Activated CD8-positive, alpha-beta T cell treated with anti-CD3 and anti-CD28 coated beads, Interleukin-2, amount 10 ng/mL, durations not matched to agents 7 days and 5 days (primary cell): Measurements from ENCODE around the gene RCCD1. TPM values are rescaled to one million over a fixed set of nuclear protein-coding genes. Genes with fewer than 3 reads are reported as not detected.

ENCODE experiments used
- ATAC-seq: fragments of 150-1000 bp; cut with Tn5 transposase; one replicate; pipeline ENCODE4 v1.10.0; 2021; ENCODE audit warnings: moderate library complexity
- CTCF ChIA-PET: fragments of 350-600 bp; sonication (Branson Sonifier 250); formaldehyde crosslinking; loops from one replicate; lab custom pipeline; 2021; ENCODE audit warnings: antibody characterized with exemption; lab: Charles Lee
- POLR2A ChIA-PET: fragments of 350-600 bp; sonication (Branson Sonifier 250); formaldehyde crosslinking; loops from one replicate; lab custom pipeline; 2021; ENCODE audit warnings: antibody characterized with exemption; lab: Charles Lee
- DNase-seq: peaks from one replicate; pipeline ENCODE4 v3.0.0-alpha.2; 2020
- H3K27ac Mint-ChIP-seq: one replicate; pipeline ENCODE4 v1.8.0; 2021; ENCODE audit warnings: mild to moderate bottlenecking, mixed read lengths
- H3K27me3 Mint-ChIP-seq: one replicate; pipeline ENCODE4 v1.8.0; 2021; ENCODE audit warnings: low read depth, mixed read lengths
- H3K36me3 Mint-ChIP-seq: one replicate; pipeline ENCODE4 v1.8.0; 2021; ENCODE audit warnings: low read depth, mixed read lengths
- H3K4me1 Mint-ChIP-seq: one replicate; pipeline ENCODE4 v1.8.0; 2021; ENCODE audit warnings: low read depth, mixed read lengths
- H3K4me3 Mint-ChIP-seq: one replicate; pipeline ENCODE4 v1.8.0; 2021; ENCODE audit warnings: mild to moderate bottlenecking, mixed read lengths
- H3K9me3 Mint-ChIP-seq: one replicate; pipeline ENCODE4 v1.8.0; 2022; ENCODE audit warnings: mixed read lengths; ENCODE audit not compliant: insufficient read depth
- total RNA-seq, 2 experiments: library from RNA; stranded (reverse); gene quantifications; one replicate each; pipeline ENCODE4 v1.2.3, GENCODE V29; 2021

The RCCD1 gene
- total RNA-seq, 2 experiments from 2014 or later, result 30.1 to 31.9 TPM

DNA sequence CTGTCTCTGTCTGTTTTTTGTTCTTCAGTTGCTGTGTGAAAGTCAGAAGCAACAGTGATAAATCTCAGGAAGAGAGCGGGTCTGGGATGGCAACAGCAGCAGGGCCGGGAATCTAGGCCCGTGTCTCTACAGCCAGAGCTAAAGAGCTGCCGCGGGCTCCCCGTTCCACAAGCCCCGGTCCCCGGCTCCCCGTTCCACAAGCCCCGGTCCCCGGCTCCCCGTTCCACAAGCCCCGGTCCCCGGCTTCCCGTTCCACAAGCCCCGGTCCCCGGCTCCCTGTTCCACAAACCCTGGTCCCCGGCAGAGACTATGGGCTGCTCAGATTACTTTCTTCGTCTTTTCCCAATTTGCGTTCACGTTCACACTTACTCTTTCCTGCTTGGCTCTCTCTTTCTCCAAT is 19.5 kb downstream of the RCCD1 start:
- no peak overlapping the region for H3K27ac Mint-ChIP-seq

DNA sequence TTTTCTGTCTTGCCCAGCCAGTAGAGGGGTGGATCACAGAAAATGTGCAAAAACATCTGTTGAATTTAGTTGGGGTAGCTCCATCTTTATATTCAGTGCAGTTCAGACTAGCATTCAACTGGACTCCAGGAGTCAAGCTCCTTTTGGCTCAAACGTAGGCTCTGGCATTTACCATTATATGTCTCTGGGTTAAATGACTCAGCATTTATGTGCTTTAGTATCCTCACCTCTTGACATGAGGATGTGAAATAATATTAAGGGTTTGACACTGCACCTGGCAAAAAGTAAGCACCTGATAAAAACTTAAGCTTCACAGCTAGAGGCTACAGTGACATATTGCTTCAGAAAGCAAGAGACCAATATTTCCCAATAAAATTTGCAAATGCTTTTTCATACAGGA is 24.9 kb downstream of the RCCD1 start:
- POLR2A ChIA-PET, result interaction anchor here (0.6 to 1.1 kb wide), 2 partner anchors 14 to 53 kb away, joined by 3 read pairs; no protein-coding TSS in a partner anchor
- Mint-ChIP-seq H3K27ac (peak overlapping the region; percentile 19), H3K9me3 (no peaks in the 10 kb centered on the region), H3K4me1 (peaks cover 18% of the 10 kb centered on the region), H3K27me3 (no peaks in the 10 kb centered on the region), H3K4me3 (no peak overlapping the region), H3K36me3 (peaks cover 82% of the 10 kb centered on the region)
- DNase-seq (no peak), ATAC-seq (no peak)
- CTCF ChIA-PET, result interaction anchor here (1.1 to 1.8 kb wide), 5 partner anchors 20 to 53 kb away, joined by 3 to 8 read pairs (median 4); partner anchors contain the start of genes HDDC3 and VPS33B

More for the DNA sequence above, 19.5 kb downstream of the RCCD1 start:
- no peaks in the 10 kb centered on the region for H3K27me3 Mint-ChIP-seq
- no peak for ATAC-seq
- ChIA-PET CTCF (no interaction called here), POLR2A (no interaction called here)
- no peaks in the 10 kb centered on the region for H3K4me1 Mint-ChIP-seq
- DNase-seq, result no peak
- no peaks in the 10 kb centered on the region for H3K9me3 Mint-ChIP-seq
- no peak overlapping the region for H3K4me3 Mint-ChIP-seq
- peaks cover 73% of the 10 kb centered on the region for H3K36me3 Mint-ChIP-seq

DNA sequence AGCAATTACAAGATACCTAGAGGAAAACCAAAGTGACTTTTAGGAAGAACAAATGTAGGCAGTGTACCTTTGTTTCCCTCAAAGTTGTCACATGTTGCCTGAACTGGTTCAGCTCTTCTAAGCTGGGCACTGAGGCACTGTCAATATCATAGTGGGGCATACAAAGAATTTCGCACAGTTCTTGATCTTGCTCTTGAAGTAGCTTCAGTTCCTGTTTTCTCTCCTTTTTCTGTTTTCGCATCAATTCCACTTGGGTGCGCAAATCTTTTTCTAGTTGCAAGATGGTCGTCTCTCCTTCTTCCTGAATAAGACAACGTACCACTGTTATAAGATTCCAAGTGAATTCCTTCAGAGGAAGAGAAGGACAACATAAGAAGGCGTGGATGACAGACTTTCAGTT is 27.0 kb downstream of the RCCD1 start:
- POLR2A ChIA-PET, result no interaction called here
- no peak overlapping the region for H3K4me3 Mint-ChIP-seq
- ATAC-seq (no peak), DNase-seq (no peak)
- CTCF ChIA-PET, result interaction anchor here (1.2 to 3.5 kb wide), 3 partner anchors 25 to 79 kb away, joined by 3 to 16 read pairs (median 3); partner anchors contain the start of genes MAN2A2 and UNC45A
- H3K27me3 Mint-ChIP-seq, result no peaks in the 10 kb centered on the region
- H3K27ac Mint-ChIP-seq, result peak overlapping the region; percentile 18
- H3K36me3 Mint-ChIP-seq, result peaks cover 74% of the 10 kb centered on the region
- H3K4me1 Mint-ChIP-seq, result peaks cover 22% of the 10 kb centered on the region
- no peaks in the 10 kb centered on the region for H3K9me3 Mint-ChIP-seq

DNA sequence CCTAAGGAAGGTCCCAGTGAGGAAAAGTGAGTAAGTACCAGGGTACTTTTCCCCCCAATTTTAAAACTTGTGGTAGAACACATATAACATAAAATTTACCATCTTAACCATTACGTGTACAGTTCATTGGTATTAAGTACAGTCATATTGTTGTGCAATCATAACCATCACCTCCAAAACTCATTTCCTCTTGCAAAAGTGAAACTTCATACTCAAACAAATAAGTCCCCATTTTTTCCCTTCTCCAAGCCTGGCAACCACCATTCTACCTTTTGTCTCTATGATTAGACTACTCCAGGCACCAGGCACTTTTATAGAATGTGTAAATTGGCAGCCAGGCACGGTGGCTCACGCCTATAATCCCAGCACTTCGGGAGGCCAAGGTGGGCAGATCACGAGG is 27.5 kb downstream of the RCCD1 start:
- Mint-ChIP-seq H3K4me3 (no peak overlapping the region), H3K9me3 (no peaks in the 10 kb centered on the region), H3K27me3 (no peaks in the 10 kb centered on the region), H3K27ac (peak overlapping the region; percentile 72), H3K4me1 (peaks cover 24% of the 10 kb centered on the region), H3K36me3 (peaks cover 72% of the 10 kb centered on the region)
- ChIA-PET CTCF (interaction anchor here (1.2 to 3.5 kb wide), 3 partner anchors 24 to 79 kb away, joined by 3 to 16 read pairs (median 4); partner anchors contain the start of gene MAN2A2), POLR2A (no interaction called here)
- DNase-seq (no peak), ATAC-seq (no peak)

DNA sequence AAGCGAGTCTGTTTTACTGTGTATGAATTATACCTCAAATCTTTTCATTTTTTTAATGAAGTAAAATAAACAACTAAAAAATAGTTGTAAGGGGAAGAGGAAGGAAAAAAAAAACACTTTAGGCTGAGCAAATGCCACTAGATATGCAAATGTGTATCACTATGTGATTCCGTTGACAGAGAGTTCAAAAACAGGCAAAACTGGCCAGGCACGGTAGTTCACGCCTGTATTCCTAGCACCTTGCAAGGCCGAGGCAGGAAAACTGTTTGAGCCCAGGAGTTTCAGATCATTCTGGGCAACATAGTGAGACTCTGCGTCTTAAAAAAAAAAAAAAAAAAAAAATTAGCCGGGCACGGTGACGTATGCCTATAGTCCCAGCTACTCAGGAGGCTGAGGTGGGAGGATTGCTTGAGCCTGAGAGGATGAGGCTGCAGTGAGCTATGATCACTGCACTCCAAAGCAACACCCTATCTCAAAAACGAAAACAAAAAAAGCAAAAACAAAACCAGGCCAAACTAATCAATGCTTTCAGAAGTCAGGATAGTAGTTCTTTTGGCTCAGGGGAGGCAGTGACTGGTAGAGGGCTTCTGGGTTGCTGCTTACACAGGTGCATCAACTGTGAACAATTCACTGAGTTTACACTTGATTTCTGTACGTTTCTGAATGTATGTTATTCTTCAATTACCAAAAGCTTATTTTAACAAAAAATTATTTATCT is 32.3 kb downstream of the RCCD1 start:
- no peak for DNase-seq
- Mint-ChIP-seq H3K9me3 (no peaks in the 10 kb centered on the region), H3K4me1 (peaks cover 50% of the 10 kb centered on the region), H3K4me3 (no peak overlapping the region), H3K27me3 (no peaks in the 10 kb centered on the region), H3K27ac (no peak overlapping the region), H3K36me3 (peaks cover 43% of the 10 kb centered on the region)
- CTCF ChIA-PET, result interaction anchor here (0.7 to 3.2 kb wide), 6 partner anchors 28 to 157 kb away, joined by 3 to 12 read pairs (median 4); partner anchors contain the start of genes HDDC3 and UNC45A
- POLR2A ChIA-PET, result interaction anchor here (1.1 kb wide), 1 partner anchor 32 kb away, joined by 3 read pairs; the partner anchor contains the start of gene RCCD1
- ATAC-seq, result no peak

DNA sequence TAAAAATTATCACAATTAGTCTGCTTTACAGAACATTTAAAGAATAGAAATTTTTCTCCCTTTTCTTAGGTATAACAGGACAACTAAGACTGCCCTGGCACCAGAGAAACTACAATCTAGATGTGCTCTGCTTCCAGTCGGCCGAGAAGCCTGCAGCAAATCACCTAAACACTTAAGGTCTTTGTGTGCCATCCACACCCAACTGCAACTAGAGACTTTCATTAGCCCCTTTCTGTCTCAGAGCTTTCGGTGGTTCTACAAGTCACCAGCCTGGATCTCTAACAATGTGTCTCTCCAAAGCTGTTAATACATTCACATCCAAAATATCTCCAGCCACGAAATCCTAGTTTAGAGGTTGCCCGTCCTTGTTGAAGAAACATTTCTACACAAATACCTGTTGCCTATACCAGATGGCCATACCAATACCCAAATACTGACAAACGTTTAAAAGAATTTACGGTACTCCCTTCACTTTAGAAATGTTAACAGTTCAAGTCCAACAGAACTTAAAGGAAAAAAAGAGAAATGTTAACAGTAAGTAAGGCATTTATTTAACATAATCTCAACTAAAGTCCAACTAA is 33.0 kb downstream of the RCCD1 start:
- no peaks in the 10 kb centered on the region for H3K27me3 Mint-ChIP-seq
- no peak overlapping the region for H3K27ac Mint-ChIP-seq
- POLR2A ChIA-PET, result interaction anchor here (1.1 kb wide), 1 partner anchor 33 kb away, joined by 3 read pairs; the partner anchor contains the start of gene RCCD1
- no peaks in the 10 kb centered on the region for H3K9me3 Mint-ChIP-seq
- CTCF ChIA-PET, result interaction anchor here (0.7 to 3.2 kb wide), 5 partner anchors 29 to 156 kb away, joined by 3 to 12 read pairs (median 6); partner anchors contain the start of gene HDDC3
- ATAC-seq (no peak), DNase-seq (no peak)
- H3K4me1 Mint-ChIP-seq, result peaks cover 52% of the 10 kb centered on the region
- H3K36me3 Mint-ChIP-seq, result peaks cover 43% of the 10 kb centered on the region
- no peak overlapping the region for H3K4me3 Mint-ChIP-seq

DNA sequence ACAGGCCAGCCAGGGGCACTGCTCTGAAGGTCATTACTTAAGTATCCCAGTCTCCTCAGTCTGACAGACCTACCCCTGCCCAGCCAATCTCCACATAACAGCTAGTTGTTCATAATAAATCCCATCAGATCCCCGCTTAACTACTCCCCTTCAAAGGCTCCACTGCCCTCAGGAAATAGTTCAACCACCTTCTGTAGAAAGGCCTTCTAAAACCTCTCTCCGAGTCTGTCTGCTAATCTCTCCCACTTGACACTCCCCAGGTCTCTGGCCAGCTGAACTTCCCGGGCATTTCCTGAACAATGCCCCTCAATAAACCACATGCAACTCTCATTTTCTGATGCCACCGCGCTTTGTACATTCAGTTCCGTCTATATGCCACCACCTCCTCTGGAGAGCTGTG is 33.6 kb downstream of the RCCD1 start:
- ATAC-seq (no peak), DNase-seq (no peak)
- Mint-ChIP-seq H3K4me1 (peaks cover 52% of the 10 kb centered on the region), H3K4me3 (no peak overlapping the region), H3K9me3 (no peaks in the 10 kb centered on the region), H3K27me3 (no peaks in the 10 kb centered on the region), H3K36me3 (peaks cover 42% of the 10 kb centered on the region), H3K27ac (peak overlapping the region; percentile 36)
- POLR2A ChIA-PET, result no interaction called here
- CTCF ChIA-PET, result interaction anchor here (1.6 to 3.2 kb wide), 2 partner anchors 44 to 56 kb away, joined by 6 to 12 read pairs; partner anchors contain the start of gene HDDC3

DNA sequence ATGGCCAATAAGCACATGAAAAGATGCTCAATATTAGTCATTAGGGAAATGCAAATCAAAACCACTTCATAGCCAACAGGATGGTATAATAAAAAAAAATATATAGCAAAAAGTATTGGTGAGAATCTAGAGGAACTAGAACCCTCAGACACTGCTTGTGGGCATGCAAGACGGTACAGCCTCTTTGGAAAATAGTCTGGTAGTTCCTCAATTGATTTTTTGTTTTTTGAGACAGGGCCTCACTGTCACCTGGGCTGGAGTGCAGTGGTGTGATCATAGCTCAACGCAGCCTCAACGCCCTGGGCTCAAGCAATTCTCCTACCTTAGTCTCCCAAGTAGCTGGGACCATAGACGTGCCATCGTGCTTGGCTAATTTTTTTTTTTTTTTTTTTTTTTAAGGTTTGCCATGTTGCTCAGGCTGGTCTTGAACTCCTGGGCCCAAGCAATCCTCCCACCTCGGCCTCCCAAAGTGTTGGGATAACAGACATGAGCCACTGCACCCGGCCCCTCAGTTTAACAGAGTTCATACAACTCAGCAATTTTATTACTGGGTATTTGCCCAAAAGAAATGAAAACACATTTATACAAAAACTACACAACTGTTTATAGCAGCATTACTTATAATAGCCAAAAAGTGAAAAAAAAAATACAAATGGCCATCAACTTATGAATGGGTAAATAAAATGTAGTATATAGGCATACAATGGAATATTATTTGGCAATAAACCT is 34.5 kb downstream of the RCCD1 start:
- Mint-ChIP-seq H3K27ac (no peak overlapping the region), H3K4me3 (no peak overlapping the region), H3K4me1 (peaks cover 49% of the 10 kb centered on the region), H3K36me3 (peaks cover 38% of the 10 kb centered on the region), H3K27me3 (no peaks in the 10 kb centered on the region), H3K9me3 (no peaks in the 10 kb centered on the region)
- DNase-seq, result no peak
- CTCF ChIA-PET, result interaction anchor here (1.1 to 2.2 kb wide), 2 partner anchors 33 to 43 kb away, joined by 3 to 9 read pairs; no protein-coding TSS in a partner anchor
- no peak for ATAC-seq
- POLR2A ChIA-PET, result interaction anchor here (0.7 kb wide), 1 partner anchor 39 kb away, joined by 3 read pairs; no protein-coding TSS in a partner anchor

DNA sequence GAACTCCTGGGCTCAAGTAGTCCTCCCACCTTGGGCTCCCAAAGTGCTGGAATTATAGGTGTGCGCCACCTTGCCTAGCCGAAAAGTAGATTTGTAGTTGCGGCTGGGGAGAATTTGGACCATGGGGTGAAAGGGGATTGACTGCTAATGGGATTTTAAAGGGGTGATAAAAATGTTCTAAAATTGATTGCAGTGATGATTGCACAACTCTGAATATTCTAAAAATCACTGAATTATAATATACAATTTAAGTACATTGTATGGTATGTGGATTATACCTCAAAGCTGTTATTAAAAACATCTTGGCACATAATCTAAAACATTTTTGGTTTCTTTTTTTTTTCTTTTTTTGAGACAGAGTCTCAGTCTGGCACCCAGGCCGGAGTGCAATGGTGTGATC is 35.8 kb downstream of the RCCD1 start:
- no peaks in the 10 kb centered on the region for H3K9me3 Mint-ChIP-seq
- peaks cover 33% of the 10 kb centered on the region for H3K36me3 Mint-ChIP-seq
- no peak overlapping the region for H3K27ac Mint-ChIP-seq
- DNase-seq (no peak), ATAC-seq (no peak)
- no peak overlapping the region for H3K4me3 Mint-ChIP-seq
- CTCF ChIA-PET, result interaction anchor here (0.5 to 2.2 kb wide), 3 partner anchors 34 to 60 kb away, joined by 3 to 9 read pairs (median 4); no protein-coding TSS in a partner anchor
- POLR2A ChIA-PET, result no interaction called here
- H3K27me3 Mint-ChIP-seq, result no peaks in the 10 kb centered on the region
- peaks cover 46% of the 10 kb centered on the region for H3K4me1 Mint-ChIP-seq

DNA sequence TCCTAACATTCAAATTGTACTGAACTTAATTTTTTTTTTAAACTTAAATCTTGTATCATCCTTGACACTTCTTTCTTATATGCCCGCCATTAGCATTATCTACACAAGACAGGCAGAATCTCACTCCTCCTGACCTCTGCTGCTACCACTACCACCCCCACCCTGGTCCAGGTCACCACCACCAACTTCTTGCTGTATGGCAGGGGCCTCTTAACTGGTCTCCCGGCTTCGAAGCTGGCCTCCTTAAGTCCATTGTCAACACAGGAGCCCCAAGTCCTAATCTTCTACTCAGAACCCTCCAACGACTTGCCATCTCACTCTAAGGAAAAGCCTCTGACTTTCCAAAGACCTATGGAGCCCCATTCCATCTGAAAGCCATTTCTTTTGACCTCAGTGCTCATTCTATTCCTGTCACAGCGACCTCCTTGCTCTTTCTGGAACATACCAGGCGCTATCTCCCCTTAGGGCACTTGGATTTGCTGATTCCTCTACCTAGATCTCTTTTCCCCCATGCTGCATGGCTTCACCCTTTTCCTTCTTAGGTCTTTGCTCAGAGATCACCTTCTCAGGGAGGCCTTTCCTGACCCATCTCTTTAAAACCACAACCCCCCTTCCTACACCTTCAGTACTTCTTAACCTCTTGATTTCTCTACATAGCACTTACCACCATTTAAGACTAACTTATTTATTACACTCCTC is 37.1 kb downstream of the RCCD1 start:
- Mint-ChIP-seq H3K9me3 (no peaks in the 10 kb centered on the region), H3K36me3 (peaks cover 32% of the 10 kb centered on the region), H3K4me1 (peaks cover 54% of the 10 kb centered on the region), H3K4me3 (peak overlapping the region; percentile 19), H3K27ac (peak overlapping the region; percentile 26), H3K27me3 (no peaks in the 10 kb centered on the region)
- CTCF ChIA-PET, result interaction anchor here (1.0 kb wide), 1 partner anchor 41 kb away, joined by 3 read pairs; no protein-coding TSS in a partner anchor
- POLR2A ChIA-PET, result no interaction called here
- DNase-seq, result no peak
- no peak for ATAC-seq
